Measurements from ENCODE around the gene TUBD1. TPM values are rescaled to one million over a fixed set of nuclear protein-coding genes. Genes with fewer than 3 reads are reported as not detected.
"Not testable (repeated sequence)": the region's sequence is repeated elsewhere in the genome, so short reads cannot be mapped to it uniquely, and the experiment has no call there.

The TUBD1 gene
- total and polyA plus RNA-seq, 2 donors (not counting 1 experiment from before 2014, with no cell fraction given) = 5.7 to 20.0 TPM

GRCh38 chr17:59876107-59876506 lies 16.6 kb downstream of the TUBD1 start:
- Histone ChIP-seq H3K79me2 (ENCODE audit: control insufficient read depth, insufficient read depth, low read length) (no peaks in the 10 kb centered on the region), H3K4me3 (ENCODE audit: control extremely low read depth in 1 of 5, extremely low read depth in 1 of 5, insufficient read depth in 1 of 5, low read depth in 2 of 5, low read length in 4 of 5) (no peak overlapping the region), H3K9me3 (ENCODE audit: control extremely low read depth in 1 of 3, control insufficient read depth in 2 of 3, insufficient read depth in 1 of 3, low read length in 2 of 3) (no peaks in the 10 kb centered on the region), H3K9ac (ENCODE audit: low read length) (no peak overlapping the region), H4K20me1 (ENCODE audit: control insufficient read depth, insufficient read depth, low read length, poor library complexity, severe bottlenecking) (no peaks in the 10 kb centered on the region), H2AFZ (ENCODE audit: insufficient read depth, low read depth, low read length, poor library complexity, severe bottlenecking) (no peak overlapping the region), H3K27ac (ENCODE audit: low read length in 2 of 2) (no peak overlapping the region), H3K4me1 (ENCODE audit: control insufficient read depth in 2 of 2, insufficient read depth in 2 of 2, low read length in 2 of 2) (no peaks in the 10 kb centered on the region), H3K27me3 (replicated peaks in 1 of 4; ENCODE audit: control extremely low read depth in 1 of 4, control insufficient read depth in 3 of 4, insufficient read depth in 4 of 4, low read length in 3 of 4) (no peaks in the 10 kb centered on the region), H3K36me3 (replicated peaks in 1 of 2; ENCODE audit: control extremely low read depth in 1 of 2, control insufficient read depth in 1 of 2, extremely low read depth in 1 of 2, insufficient read depth in 2 of 2, low read length in 1 of 2) (peaks cover 0 to 57% of the 10 kb centered on the region in 2 experiments), H3K4me2 (replicated peaks; ENCODE audit: low read depth, low read length, poor library complexity, severe bottlenecking) (no peak overlapping the region)
- Mint-ChIP-seq H3K4me1 (no peaks in the 10 kb centered on the region), H3K4me3 (no peak overlapping the region), H3K27ac (no peak overlapping the region), H3K27me3 (no peaks in the 10 kb centered on the region), H3K9me3 (ENCODE audit: insufficient read depth) (no peaks in the 10 kb centered on the region)
- intact Hi-C loops (cut with micrococcal nuclease) = no loop called here
- no CpG with 5 or more reads among the region's 3 CpGs for whole genome bisulfite sequencing (ENCODE audit: insufficient coverage)
- TF ChIP-seq CTCF (IDR thresholded peaks at IDR 0.05) (no peak), EZH2 (IDR thresholded peaks at IDR 0.05; ENCODE audit: borderline replicate concordance, insufficient read depth, low read depth, low read length, poor library complexity, severe bottlenecking) (no peak)
- POLR2A ChIA-PET = no interaction called here
- CTCF ChIA-PET = interaction anchor here (0.6 to 1.9 kb wide), 4 partner anchors 17 to 128 kb away, joined by 3 to 4 read pairs (median 4); no protein-coding TSS in a partner anchor
- ATAC-seq (ENCODE audit: low read depth) = no peak
- no peak for DNase-seq

- intact Hi-C loops (cut with micrococcal nuclease) = no loop called here
- H3K4me3 Mint-ChIP-seq = no peak overlapping the region
- H3K27me3 Mint-ChIP-seq = no peaks in the 10 kb centered on the region
- H3K27ac Mint-ChIP-seq = no peak overlapping the region
- Histone ChIP-seq H3K4me2 (replicated peaks; ENCODE audit: low read depth, low read length, poor library complexity, severe bottlenecking) (no peak overlapping the region), H4K20me1 (ENCODE audit: control insufficient read depth, insufficient read depth, low read length, poor library complexity, severe bottlenecking) (no peaks in the 10 kb centered on the region), H3K36me3 (replicated peaks in 1 of 2; ENCODE audit: control extremely low read depth in 1 of 2, control insufficient read depth in 1 of 2, extremely low read depth in 1 of 2, insufficient read depth in 2 of 2, low read length in 1 of 2) (peaks cover 0 to 51% of the 10 kb centered on the region in 2 experiments), H2AFZ (ENCODE audit: insufficient read depth, low read depth, low read length, poor library complexity, severe bottlenecking) (no peak overlapping the region), H3K79me2 (ENCODE audit: control insufficient read depth, insufficient read depth, low read length) (no peaks in the 10 kb centered on the region), H3K27me3 (replicated peaks in 1 of 4; ENCODE audit: control extremely low read depth in 1 of 4, control insufficient read depth in 3 of 4, insufficient read depth in 4 of 4, low read length in 3 of 4) (no peaks in the 10 kb centered on the region), H3K4me3 (ENCODE audit: control extremely low read depth in 1 of 5, extremely low read depth in 1 of 5, insufficient read depth in 1 of 5, low read depth in 2 of 5, low read length in 4 of 5) (no peak overlapping the region), H3K9me3 (ENCODE audit: control extremely low read depth in 1 of 3, control insufficient read depth in 2 of 3, insufficient read depth in 1 of 3, low read length in 2 of 3) (no peaks in the 10 kb centered on the region), H3K9ac (ENCODE audit: low read length) (no peak overlapping the region), H3K4me1 (ENCODE audit: control insufficient read depth in 2 of 2, insufficient read depth in 2 of 2, low read length in 2 of 2) (no peaks in the 10 kb centered on the region), H3K27ac (ENCODE audit: low read length in 2 of 2) (no peak overlapping the region)
- TF ChIP-seq EZH2 (IDR thresholded peaks at IDR 0.05; ENCODE audit: borderline replicate concordance, insufficient read depth, low read depth, low read length, poor library complexity, severe bottlenecking) = no peak
- TF ChIP-seq CTCF (IDR thresholded peaks at IDR 0.05) = no peak
- WGBS (ENCODE audit: insufficient coverage) = 100% methylated on average over 1 of the region's 2 CpGs
- H3K9me3 Mint-ChIP-seq (ENCODE audit: insufficient read depth) = no peaks in the 10 kb centered on the region
- CTCF ChIA-PET = no interaction called here
- H3K4me1 Mint-ChIP-seq = no peaks in the 10 kb centered on the region
- ATAC-seq (ENCODE audit: low read depth) (no peak), DNase-seq (no peak)
- POLR2A ChIA-PET = no interaction called here
These were observed 18.4 kb downstream of the TUBD1 start for GRCh38 chr17:59874376-59874775.

GRCh38 chr17:59873414-59873813 lies 19.3 kb downstream of the TUBD1 start:
- WGBS (ENCODE audit: insufficient coverage) = 100% methylated on average over 1 of the region's 8 CpGs
- H2AFZ ChIP-seq (ENCODE audit: insufficient read depth, low read depth, low read length, poor library complexity, severe bottlenecking); H3K27me3 Mint-ChIP-seq; H3K4me2 ChIP-seq (replicated peaks; ENCODE audit: low read depth, low read length, poor library complexity, severe bottlenecking); H3K27ac ChIP-seq (ENCODE audit: low read length in 2 of 2); H3K79me2 ChIP-seq (ENCODE audit: control insufficient read depth, insufficient read depth, low read length); H3K27me3 ChIP-seq (replicated peaks in 1 of 4; ENCODE audit: control extremely low read depth in 1 of 4, control insufficient read depth in 3 of 4, insufficient read depth in 4 of 4, low read length in 3 of 4); H3K9me3 Mint-ChIP-seq (ENCODE audit: insufficient read depth); H3K9me3 ChIP-seq (ENCODE audit: control extremely low read depth in 1 of 3, control insufficient read depth in 2 of 3, insufficient read depth in 1 of 3, low read length in 2 of 3); H3K4me1 ChIP-seq (ENCODE audit: control insufficient read depth in 2 of 2, insufficient read depth in 2 of 2, low read length in 2 of 2); H3K4me3 ChIP-seq (ENCODE audit: control extremely low read depth in 1 of 5, extremely low read depth in 1 of 5, insufficient read depth in 1 of 5, low read depth in 2 of 5, low read length in 4 of 5); H3K4me1 Mint-ChIP-seq; DNase-seq; H3K27ac Mint-ChIP-seq; CTCF ChIA-PET; intact Hi-C loops (cut with micrococcal nuclease); ATAC-seq (ENCODE audit: low read depth); H3K9ac ChIP-seq (ENCODE audit: low read length); H3K4me3 Mint-ChIP-seq; H4K20me1 ChIP-seq (ENCODE audit: control insufficient read depth, insufficient read depth, low read length, poor library complexity, severe bottlenecking): not testable (repeated sequence)
- POLR2A ChIA-PET = interaction anchor here (0.7 kb wide), 1 partner anchor 624 kb away, joined by 3 read pairs; no protein-coding TSS in a partner anchor
- H3K36me3 ChIP-seq (replicated peaks in 1 of 2; ENCODE audit: control extremely low read depth in 1 of 2, control insufficient read depth in 1 of 2, extremely low read depth in 1 of 2, insufficient read depth in 2 of 2, low read length in 1 of 2) = peaks cover 0 to 46% of the 10 kb centered on the region in 2 experiments
